K562 (cell line): ENCODE results near the gene IRGM. TPM values are rescaled to one million over a fixed set of nuclear protein-coding genes. Genes with fewer than 3 reads are reported as not detected.

Experiments
- CHD1 ChIP-seq: fragments of 200-600 bp; sonication (generic); IDR thresholded peaks from one replicate; pipeline ENCODE4 v1.6.1; 2012; ENCODE audit warnings: mild to moderate bottlenecking, moderate library complexity, low read length, inconsistent platforms
- POLR3G ChIP-seq: IDR thresholded peaks from 2 replicates; pipeline ENCODE4 v1.6.1; 2011; ENCODE audit not compliant: insufficient read length, insufficient replicate concordance; ENCODE audit errors: extremely low read depth
- REST ChIP-seq, 2 experiments: fragments of 450-650 bp; formaldehyde crosslinking in 1 of 2; IDR thresholded peaks; 2 replicates each; pipeline versions ENCODE4 v1.4.0 to v1.6.1; 2014 to 2020; ENCODE audit warnings: mild to moderate bottlenecking in 2 of 2, borderline replicate concordance in 1 of 2, low read depth in 1 of 2
- SAP30 ChIP-seq: fragments of 200-600 bp; sonication (generic); IDR thresholded peaks from 2 replicates; pipeline ENCODE4 v1.6.1; 2012; ENCODE audit warnings: borderline replicate concordance, low read depth, mild to moderate bottlenecking, moderate library complexity, low read length, control low read depth, inconsistent platforms; ENCODE audit not compliant: insufficient read depth, poor library complexity, severe bottlenecking
- ZNF165 ChIP-seq: fragments of 250-450 bp; sonication (Bioruptor Pico); IDR thresholded peaks from 2 replicates; pipeline ENCODE4 v1.4.0; 2020; ENCODE audit warnings: borderline replicate concordance
- polyA plus RNA-seq, 8 experiments: library from polyadenylated mRNA; depleted of rRNA in 4 of 8; stranded (reverse) in 5 of 8; unstranded in 3 of 8; fragments of >200 nt; fragmentation: Nextera tagmentation in 2 of 8; fragmentation: Illumina TruSeq in 1 of 8; extraction: Ambion mirVana in 2 of 8; extraction: Trizol in 1 of 8; gene quantifications; 2 replicates each; pipeline versions ENCODE4 v1.2.1 to v1.2.3, GENCODE V29; 2011 to 2014; ENCODE audit warnings: inconsistent platforms in 1 of 8, missing spikeins in 1 of 8
- total RNA-seq, 7 experiments: library from RNA; depleted of rRNA in 6 of 7; stranded (reverse); fragments of >200 nt in 6 of 7; fragmentation: Illumina TruSeq in 2 of 7; extraction: Trizol in 2 of 7; gene quantifications; 2 replicates each; pipeline versions ENCODE4 v1.2.1 to v1.2.3, GENCODE V29; 2011 to 2021; ENCODE audit warnings: low replicate concordance in 1 of 7

Gene IRGM
- total and polyA plus RNA-seq, 9 of the 15 experiments (the other 6 are each of a cell fraction or from before 2014, with no cell fraction given): 0.09 to 0.22 (median 0.15) TPM; not detected in 6

- TF ChIP-seq REST (IDR thresholded peaks at IDR 0.05; ENCODE audit: borderline replicate concordance) (no peak), REST (CRISPR knock-in tag; IDR thresholded peaks at IDR 0.05; ENCODE audit: low read depth) (no peak), POLR3G (no peak), SAP30 (no peak), CHD1 (no peak), ZNF165 (CRISPR knock-in tag) (no peak)
Observed at GRCh38 chr5:150848271-150848670, 1.9 kb downstream of the IRGM start (continued).
